Measurements from ENCODE around the gene BRCC3.
A peak's percentile ranks its signal among the peaks of the same experiment; 100 is the strongest.

BRCC3 gene

DNA sequence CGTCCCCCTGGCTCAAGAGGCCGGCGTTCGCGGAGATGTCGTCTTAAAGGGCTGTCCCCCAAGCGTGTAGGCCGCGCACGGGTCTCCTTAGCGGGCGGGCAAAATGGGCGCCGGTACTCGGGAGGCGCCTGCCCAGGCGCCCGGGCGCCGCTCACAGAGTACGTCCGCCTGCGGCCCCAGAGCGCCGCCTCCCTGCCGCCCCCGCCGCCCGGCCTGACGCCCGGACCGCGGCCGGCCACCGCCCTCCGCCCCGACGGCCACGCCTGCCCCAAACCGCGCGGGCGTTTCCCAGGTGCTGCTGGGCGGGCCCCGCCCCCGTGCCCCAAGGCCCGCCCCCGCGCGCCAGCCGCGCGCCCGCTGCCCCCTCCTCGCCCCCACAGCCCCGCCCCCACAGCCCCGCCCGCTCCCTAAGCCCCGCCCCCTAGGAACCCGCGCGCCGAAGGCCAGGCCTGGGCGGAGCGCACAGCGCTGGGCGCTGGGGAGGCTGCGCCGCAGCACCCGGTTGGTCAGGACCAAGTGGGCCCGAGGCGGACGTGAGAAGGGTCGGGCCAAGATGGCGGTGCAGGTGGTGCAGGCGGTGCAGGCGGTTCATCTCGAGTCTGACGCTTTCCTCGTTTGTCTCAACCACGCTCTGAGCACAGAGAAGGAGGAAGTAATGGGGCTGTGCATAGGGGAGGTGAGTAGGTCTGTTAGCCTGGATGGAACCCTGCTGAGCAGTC, at the start of gene BRCC3, which contains the start of the genes CMC4 and MTCP1:
TSS of gene BRCC3 (plus strand) at position 534 of the 719 bp plus-strand sequence. CDS start at position 554, 20 bp downstream.
TSS of gene CMC4 (minus strand) at position 162 of the 719 bp plus-strand sequence. CDS start 7,113 bp downstream, outside the sequence.
TSS of gene MTCP1 (minus strand) at position 162 of the 719 bp plus-strand sequence. CDS start 5,126 bp downstream, outside the sequence.
- DNase-seq: peak; percentile 61

DNA sequence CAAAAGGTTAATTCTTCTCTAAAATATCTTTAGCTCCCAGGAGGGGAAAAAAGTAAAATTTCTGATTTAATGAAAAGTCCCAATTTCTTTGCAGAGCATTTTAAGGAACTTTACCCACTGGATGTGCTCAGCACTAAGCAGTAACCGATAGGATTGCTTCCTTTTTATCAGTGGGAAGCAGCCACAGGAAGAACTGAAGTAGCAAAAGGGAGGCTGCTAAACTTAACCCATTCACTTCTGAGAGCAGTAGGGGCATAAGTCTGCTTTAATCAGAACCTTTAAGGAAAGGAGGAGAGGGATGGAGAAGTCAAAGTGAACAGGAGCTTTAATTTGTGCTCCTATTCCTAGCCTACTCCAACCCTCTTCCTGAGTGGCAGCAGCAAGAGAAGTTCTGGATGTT, 48.7 kb upstream of the BRCC3 start, which contains the start of gene F8:
TSS of gene F8 (minus strand) at position 139 of the 400 bp plus-strand sequence. CDS start 171 bp downstream, outside the sequence.
- DNase-seq: no peak

DNA sequence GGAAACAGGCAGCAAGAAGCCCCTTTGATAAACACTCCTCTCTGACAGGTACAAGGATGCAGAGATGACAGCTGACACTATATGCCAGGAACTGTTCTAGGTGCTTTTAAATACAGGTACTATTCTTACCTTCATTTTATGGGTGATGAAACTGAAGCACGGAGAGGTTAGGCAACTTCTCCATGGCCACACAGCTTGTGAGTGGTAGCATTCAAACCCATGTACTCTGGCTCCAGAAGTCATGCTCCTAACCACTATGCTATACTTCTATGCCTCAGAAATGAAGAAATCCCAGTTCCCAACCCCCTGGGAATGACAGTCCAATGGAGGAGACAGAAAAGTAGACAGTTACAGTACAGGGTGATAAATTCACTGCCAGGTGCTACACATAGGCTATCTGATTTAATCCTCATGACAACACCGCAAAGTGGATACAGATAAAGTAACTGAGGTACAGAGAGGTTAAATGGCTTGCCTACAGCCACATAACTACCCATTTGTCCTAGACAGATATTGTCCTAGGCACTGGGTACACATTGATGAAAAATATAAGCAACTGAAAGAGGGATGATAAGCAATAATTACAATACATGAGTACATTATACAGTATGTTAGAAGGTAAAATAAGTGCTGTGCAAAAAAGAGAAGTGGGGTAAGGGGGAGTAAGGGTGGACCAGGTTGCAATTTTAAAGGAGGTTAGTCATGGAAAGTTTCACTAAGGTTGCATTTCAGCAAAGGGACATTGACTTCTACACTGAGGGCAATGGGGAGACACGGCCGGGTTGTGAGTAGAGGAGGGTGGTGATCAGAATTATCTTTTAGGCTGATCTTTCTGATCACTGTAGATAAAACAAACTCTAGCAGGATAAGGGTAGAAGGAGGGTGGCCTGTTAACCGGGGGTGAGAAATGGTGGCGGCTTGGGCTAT, 47.1 kb upstream of the BRCC3 start:
- DNase-seq: no peak

GRCh38 chrX:155026420-155026726, 44.9 kb upstream of the BRCC3 start:
- DNase-seq: no peak

GRCh38 chrX:155026727-155027508, 44.4 kb upstream of the BRCC3 start, which contains the start of gene FUNDC2:
FUNDC2 (plus strand) TSS chrX:155026844; CDS start chrX:155026939, 95 bp downstream.
- DNase-seq: peak; percentile 89

GRCh38 chrX:155027509-155028066, 43.7 kb upstream of the BRCC3 start:
- peak; percentile 46 for DNase-seq

GRCh38 chrX:155028129-155028528, 43.2 kb upstream of the BRCC3 start:
- no peak for DNase-seq

DNA sequence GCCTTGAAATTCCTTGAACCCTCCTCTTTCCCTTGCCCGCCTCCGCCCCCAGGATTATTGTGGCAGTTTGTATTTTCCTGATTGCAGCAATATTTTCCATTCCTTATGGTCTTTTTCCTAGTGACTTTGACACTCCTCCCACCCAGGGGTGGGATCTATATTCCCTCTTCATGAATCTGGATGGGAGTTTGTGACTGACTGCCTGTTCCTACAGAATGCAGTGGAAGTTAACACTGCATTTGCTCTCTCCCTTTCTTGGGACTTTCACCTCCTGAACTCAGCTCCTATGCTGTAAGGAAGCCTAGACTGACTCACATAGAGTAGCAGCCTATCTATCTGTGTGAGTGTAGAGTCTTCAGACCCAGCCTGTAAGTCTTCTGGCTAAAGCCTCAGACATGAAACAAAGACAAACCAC, 42.4 kb upstream of the BRCC3 start:
- no peak for DNase-seq

- DNase-seq: no peak
These were observed 39.7 kb upstream of the BRCC3 start for GRCh38 chrX:155031657-155032056.

DNA sequence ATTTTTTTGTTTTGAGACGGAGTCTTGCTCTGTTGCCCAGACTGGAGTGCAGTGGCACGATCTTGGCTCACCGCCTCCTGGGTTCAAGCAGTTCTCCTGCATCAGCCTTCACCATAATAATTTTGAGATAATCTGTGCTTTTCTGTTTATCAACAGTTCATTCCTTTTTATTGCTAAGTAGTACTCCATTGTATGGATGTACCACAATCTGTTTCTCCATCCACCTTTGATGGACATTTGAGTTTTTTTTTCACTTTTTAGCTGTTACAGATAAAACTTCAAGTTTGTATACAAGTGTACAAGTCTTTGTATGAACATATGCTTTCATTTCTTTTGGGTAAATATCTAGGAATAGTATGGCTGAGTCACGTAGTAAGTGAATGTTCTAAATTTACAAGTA, 35.6 kb upstream of the BRCC3 start:
- DNase-seq: no peak

DNA sequence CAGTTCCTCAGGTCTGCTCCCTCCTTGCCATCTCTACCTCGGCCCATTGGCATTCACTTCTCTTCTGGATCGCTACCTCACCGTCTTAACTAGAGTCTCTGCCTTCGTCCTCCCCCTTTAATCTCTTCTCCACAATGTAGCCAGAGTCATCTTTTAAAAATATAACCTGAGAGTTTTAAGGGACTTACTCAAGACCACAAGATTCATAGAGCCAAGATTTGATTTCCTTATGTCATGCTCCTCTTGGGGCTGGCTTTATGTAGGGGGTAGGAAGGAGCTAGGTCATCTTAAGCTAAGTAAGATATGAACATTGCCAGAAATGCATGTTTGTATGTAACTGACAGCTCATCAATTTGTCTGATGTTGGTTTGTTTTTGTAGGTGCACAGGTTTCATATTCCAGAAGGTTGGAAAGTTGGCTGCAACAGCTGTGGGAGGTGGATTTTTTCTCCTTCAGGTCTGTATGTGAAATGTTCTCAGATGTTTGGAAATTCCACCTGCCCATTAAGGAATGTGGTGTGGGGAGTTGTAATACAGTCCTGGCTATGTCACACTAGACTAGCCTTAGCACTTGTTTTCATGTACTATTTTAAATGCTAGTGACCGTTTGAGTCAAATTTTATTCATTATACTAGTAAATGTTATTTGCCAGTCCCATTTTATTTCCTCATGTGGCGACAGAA, 25.0 kb upstream of the BRCC3 start:
- DNase-seq: no peak

DNA sequence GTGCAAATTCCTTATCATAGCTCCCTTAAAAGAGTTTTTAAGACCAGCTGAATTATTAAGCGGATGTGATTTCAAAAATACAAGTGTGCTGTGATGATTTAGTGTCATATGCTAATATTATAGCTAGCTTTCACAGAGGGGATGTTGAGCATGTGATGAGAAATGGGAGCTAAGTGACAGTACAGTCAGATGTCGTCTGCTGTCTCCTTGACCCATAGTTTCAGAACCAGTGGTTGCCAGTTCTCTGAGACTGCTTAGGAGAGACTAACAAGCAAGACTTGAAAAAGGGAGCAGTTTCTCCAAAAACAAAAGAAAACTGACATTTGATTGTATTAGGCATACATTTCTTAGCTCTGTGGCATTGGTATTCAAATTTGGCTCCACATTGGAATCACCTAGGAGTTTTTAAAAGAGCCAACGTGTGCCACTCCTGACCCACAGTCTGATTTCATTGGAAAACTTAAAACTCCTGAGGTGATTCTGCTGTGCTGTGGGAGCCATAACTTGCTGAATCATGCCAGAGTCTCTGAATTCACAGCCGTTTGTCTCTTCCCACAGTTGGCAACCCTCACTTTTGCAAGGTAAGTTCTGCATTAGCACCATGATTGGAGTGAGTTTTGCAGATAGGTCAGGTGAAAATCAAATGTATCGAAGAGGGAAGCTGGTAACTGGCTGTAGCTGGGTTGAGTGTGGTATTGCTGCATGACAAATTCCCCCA, 24.3 kb upstream of the BRCC3 start:
- DNase-seq: no peak

- DNase-seq: no peak
These were observed 22.2 kb upstream of the BRCC3 start for GRCh38 chrX:155048977-155049619.

DNA sequence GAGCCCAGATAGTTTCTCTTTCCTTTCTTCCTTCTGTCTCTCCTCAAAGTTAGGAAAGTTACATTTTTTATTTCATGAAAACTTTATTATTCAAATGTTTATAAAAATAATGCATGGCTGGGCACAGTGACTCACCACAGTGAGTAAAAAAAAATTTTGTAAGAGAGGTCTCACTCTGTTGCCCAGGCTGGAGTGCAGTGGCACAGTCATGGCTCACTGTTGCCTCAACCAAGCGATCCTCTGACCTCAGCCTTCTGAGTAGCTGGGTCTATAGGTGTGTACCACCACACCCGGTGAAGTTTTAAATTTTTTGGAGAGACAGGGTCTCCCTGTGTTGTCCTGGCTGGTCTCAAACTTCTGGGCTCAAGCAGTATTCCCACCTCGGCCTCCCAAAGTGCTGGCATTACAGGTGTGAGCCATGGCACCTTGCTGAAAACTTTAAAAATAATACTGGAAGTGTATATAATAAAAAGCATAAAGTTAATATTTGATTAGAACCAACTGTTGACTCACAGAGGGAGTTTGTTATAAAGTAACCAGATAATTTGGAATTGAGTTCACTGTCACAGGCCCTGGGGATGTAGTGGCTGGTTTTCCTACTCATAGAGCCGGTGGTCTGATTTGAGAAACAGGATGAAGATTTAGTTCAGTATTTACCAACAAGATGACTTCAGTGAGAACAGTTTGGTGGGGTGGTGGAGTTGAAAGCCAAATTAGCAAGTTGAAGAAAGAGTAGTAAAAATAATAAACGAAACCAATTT, 18.4 kb upstream of the BRCC3 start:
- DNase-seq: no peak

DNA sequence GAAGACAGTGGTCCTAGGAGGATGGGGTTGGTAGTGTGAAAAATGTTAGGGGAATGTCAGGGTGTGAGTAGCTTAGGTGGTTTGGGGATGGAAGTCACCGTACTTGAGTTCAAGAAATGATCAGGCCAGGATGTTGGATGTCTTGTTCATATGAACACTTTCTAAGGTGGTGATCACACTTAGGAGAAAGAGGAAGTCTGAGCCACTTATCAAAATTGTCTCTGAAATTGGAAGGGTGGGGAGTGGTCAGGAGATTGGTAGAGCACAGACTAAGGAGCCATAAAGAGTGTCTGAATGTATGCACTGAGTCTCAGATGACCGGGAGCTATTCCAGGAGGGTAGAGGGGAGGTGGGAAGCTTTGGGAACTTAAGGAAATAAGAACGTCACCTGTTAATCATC, 17.7 kb upstream of the BRCC3 start:
- no peak for DNase-seq

DNA sequence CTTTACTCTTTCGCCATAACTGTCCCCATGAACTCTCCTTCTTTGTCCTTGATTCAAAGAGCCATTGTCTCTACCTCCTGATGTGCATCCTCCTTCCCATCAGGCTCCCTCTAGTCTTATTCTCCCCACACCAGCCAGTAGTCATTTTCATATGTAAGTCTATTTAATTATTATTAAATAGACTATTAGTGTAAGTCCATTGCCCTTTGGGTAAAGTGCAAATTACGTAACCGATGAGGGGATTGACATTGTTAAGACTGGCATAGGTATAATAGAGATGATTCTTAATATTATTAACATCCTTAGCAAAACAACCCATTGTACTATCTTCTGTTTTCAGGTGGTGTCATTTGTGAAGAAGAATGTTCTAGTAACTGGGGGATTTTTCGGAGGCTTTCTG, 17.1 kb upstream of the BRCC3 start:
- DNase-seq: no peak

DNA sequence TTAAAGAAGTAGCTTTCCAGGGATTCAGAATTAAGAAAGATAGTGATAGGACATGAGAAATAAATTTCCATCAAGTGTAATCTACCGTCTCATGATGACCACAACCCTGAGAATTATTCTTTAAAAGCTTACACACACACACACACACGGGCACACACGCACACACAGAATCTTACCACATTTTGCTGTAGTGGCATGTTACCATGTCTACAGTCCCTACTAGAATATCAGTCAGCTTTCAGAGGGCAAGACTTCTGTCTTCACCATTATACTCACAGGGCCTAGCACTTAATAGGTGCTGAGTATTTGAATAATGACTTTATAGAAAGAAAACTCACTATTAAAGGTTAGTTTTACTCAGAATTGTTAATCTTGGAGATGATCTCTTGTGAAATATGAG, 15.8 kb upstream of the BRCC3 start:
- DNase-seq: no peak

- no peak for DNase-seq
These were observed 14.8 kb upstream of the BRCC3 start for GRCh38 chrX:155056471-155056870.

DNA sequence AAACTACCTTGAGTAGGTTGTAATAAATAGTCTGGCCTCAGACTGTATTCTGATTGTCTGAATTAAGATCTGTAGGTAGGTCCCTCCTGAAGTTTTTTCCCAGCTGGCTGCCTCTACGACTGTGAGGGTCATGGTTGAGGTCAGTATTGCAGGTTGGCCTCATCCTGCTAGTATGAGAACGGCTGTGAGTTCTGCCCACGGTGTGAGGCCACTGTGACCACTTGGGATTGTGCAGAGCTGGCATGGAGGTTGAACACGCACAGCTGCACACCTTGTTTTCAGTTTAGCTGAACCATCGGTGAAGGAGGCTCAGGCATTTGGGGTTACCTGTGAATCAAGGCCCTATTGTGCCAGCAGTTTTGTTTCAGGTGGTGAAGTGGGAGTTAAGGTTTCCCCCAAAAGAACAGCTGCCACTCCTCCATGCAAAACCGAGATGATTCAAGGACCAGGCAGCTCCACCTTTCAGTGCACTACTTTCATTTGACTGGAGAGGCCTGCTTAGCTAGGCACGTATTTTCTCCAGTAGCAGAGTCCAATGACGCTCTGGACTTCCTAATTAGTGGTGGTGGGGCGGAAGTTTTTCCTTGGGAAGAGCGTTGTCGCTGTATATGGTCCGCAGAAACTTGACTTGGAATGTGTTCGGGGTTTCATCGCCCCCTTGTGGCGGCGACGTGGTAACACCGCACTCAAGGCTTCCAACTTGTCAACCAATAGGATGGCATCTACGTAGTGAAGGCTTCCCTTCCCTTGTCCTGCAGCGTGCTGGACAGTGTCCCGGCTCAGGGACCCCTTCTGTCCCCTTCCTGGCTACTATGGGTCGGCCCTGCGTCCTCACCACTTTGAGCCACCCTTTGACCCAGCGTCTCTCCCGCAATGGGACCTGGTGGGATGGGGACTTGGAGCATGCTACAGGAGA, 14.2 kb upstream of the BRCC3 start:
- DNase-seq: peak; percentile 2

Data from GF-D8 (cell line).